A673 (cell line): Measurements from ENCODE around the gene RAD51AP2.

Experiments
- CTCF ChIP-seq: fragments of 300-800, 200-600 bp; sonication (generic); conservative IDR thresholded peaks from 2 replicates; pipeline ENCODE4 v1.5.1; 2017; ENCODE audit warnings: low read depth, mild to moderate bottlenecking, antibody characterized with exemption, low read length, moderate library complexity, mixed read lengths
- EZH2 ChIP-seq: fragments of 200-600 bp; sonication (generic); IDR thresholded peaks from 2 replicates; pipeline ENCODE4 v1.6.1; 2017; ENCODE audit warnings: borderline replicate concordance, low read depth, mild to moderate bottlenecking, mixed read lengths, antibody characterized with exemption, low read length; ENCODE audit not compliant: poor library complexity, severe bottlenecking

DNA sequence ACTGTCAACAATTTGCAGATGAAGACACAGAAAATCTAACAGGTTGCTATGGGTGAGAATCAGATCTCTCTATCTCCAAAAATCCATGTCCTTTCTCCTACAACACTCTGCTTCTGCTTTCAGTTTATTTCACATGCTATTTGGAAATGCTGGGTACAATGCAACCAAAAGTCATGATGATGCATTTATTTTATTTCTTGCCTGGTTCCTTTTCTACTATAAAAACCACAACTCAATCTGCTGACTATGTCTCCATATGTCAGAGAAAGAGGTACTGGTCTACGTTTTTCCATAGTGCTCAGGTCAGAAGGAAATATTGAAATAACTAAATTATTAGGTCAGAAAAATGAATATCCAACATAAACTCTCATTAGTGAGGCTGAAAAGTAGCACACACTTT lies 20.5 kb downstream of the RAD51AP2 start:
- TF ChIP-seq CTCF (no peak), EZH2 (no peak)
